NCI-H2227 (cell line): ENCODE data around the gene HSPB6.
A peak's percentile ranks its signal among the peaks of the same experiment; 100 is the strongest.
"Not testable (repeated sequence)": the region's sequence is repeated elsewhere in the genome, so short reads cannot be mapped to it uniquely, and the experiment has no call there.

ENCODE experiments used
- DNase-seq: peaks from one replicate; lab custom pipeline; 2025; ENCODE audit not compliant: unreplicated experiment; lab: John Stamatoyannopoulos, UW

Gene HSPB6

GRCh38 chr19:35756377-35757230, at the start of gene HSPB6:
TSS of gene HSPB6 (minus strand) at chr19:35757029. CDS start at chr19:35757008, 21 bp downstream.
- DNase-seq = peak; percentile 78

- no peak for DNase-seq
Measured at GRCh38 chr19:35806597-35806996, 49.8 kb upstream of the HSPB6 start.

- DNase-seq = no peak
Measured at GRCh38 chr19:35805526-35806102, 48.8 kb upstream of the HSPB6 start.

- no peak for DNase-seq
Measured at GRCh38 chr19:35801828-35802227, 45.0 kb upstream of the HSPB6 start.

- no peak for DNase-seq
Measured at GRCh38 chr19:35797663-35798062, 40.8 kb upstream of the HSPB6 start.

GRCh38 chr19:35796645-35797542, 40.1 kb upstream of the HSPB6 start:
- DNase-seq = no peak

- DNase-seq = not testable (repeated sequence)
Measured at GRCh38 chr19:35795564-35795963, 38.7 kb upstream of the HSPB6 start.

GRCh38 chr19:35793381-35794165, 36.7 kb upstream of the HSPB6 start:
- no peak for DNase-seq

- DNase-seq = no peak
Measured at GRCh38 chr19:35792888-35793287, 36.1 kb upstream of the HSPB6 start.

- no peak for DNase-seq
Measured at GRCh38 chr19:35792312-35792711, 35.5 kb upstream of the HSPB6 start.

GRCh38 chr19:35791814-35792279, 35.0 kb upstream of the HSPB6 start:
- no peak for DNase-seq

- no peak for DNase-seq
Measured at GRCh38 chr19:35790981-35791813, 34.4 kb upstream of the HSPB6 start.

- no peak for DNase-seq
Measured at GRCh38 chr19:35789978-35790944, 33.4 kb upstream of the HSPB6 start.

- DNase-seq = no peak
Measured at GRCh38 chr19:35789195-35789977, 32.6 kb upstream of the HSPB6 start.

- no peak for DNase-seq
Measured at GRCh38 chr19:35788205-35788960, 31.6 kb upstream of the HSPB6 start.

GRCh38 chr19:35787227-35787799, 30.5 kb upstream of the HSPB6 start:
- DNase-seq = no peak
